Activated B cell treated with CpG ODN at 0.5 μM for 24 hours (primary cell): Measurements from ENCODE around the gene SERHL2. TPM values are rescaled to one million over a fixed set of nuclear protein-coding genes. Genes with fewer than 3 reads are reported as not detected.

ENCODE experiments used
- ATAC-seq: fragments of 200-7000 bp; cut with Tn5 transposase; one replicate; pipeline ENCODE4 v1.10.0; 2021; ENCODE audit warnings: low read depth, mild to moderate bottlenecking, moderate library complexity
- CTCF ChIA-PET: fragments of 350-600 bp; sonication (Branson Sonifier 250); formaldehyde crosslinking; loops from one replicate; lab custom pipeline; 2021; ENCODE audit warnings: antibody characterized with exemption; lab: Charles Lee
- POLR2A ChIA-PET: fragments of 350-600 bp; sonication (Branson Sonifier 250); formaldehyde crosslinking; loops from one replicate; lab custom pipeline; 2021; ENCODE audit warnings: antibody characterized with exemption; lab: Charles Lee
- DNase-seq: peaks from one replicate; pipeline ENCODE4 v3.0.0; 2022
- H3K27ac Mint-ChIP-seq: one replicate; pipeline ENCODE4 v1.8.0; 2020; ENCODE audit warnings: mixed read lengths
- H3K27me3 Mint-ChIP-seq: one replicate; pipeline ENCODE4 v1.8.0; 2021; ENCODE audit warnings: mixed read lengths
- H3K36me3 Mint-ChIP-seq: one replicate; pipeline ENCODE4 v1.8.0; 2021; ENCODE audit warnings: low read depth, mixed read lengths
- H3K4me1 Mint-ChIP-seq: one replicate; pipeline ENCODE4 v1.8.0; 2021; ENCODE audit warnings: mixed read lengths
- H3K4me3 Mint-ChIP-seq: one replicate; pipeline ENCODE4 v1.8.0; 2020; ENCODE audit warnings: mild to moderate bottlenecking, mixed read lengths
- H3K9me3 Mint-ChIP-seq: one replicate; pipeline ENCODE4 v1.8.0; 2020; ENCODE audit warnings: mixed read lengths
- intact Hi-C: fragments of 100-400 bp; cut with micrococcal nuclease; formaldehyde crosslinking; loops from one replicate; pipeline ENCODE4 v1.15.1; 2024
- total RNA-seq: library from RNA; stranded (reverse); gene quantifications from 2 replicates; pipeline ENCODE4 v1.2.3, GENCODE V29; 2022
- TF ChIP-seq, protein P1 (sequence below): fragments of 200-600 bp; IDR thresholded peaks from one replicate; pipeline ENCODE4 v1.8.0; 2022; ENCODE audit warnings: antibody characterized with exemption, mild to moderate bottlenecking

Gene SERHL2
- total RNA-seq, 1 donor from 2014 or later, result 1.7 TPM

- CTCF ChIA-PET, result no interaction called here
- no peak overlapping the region for H3K27ac Mint-ChIP-seq
- TF ChIP-seq, protein P1, sequence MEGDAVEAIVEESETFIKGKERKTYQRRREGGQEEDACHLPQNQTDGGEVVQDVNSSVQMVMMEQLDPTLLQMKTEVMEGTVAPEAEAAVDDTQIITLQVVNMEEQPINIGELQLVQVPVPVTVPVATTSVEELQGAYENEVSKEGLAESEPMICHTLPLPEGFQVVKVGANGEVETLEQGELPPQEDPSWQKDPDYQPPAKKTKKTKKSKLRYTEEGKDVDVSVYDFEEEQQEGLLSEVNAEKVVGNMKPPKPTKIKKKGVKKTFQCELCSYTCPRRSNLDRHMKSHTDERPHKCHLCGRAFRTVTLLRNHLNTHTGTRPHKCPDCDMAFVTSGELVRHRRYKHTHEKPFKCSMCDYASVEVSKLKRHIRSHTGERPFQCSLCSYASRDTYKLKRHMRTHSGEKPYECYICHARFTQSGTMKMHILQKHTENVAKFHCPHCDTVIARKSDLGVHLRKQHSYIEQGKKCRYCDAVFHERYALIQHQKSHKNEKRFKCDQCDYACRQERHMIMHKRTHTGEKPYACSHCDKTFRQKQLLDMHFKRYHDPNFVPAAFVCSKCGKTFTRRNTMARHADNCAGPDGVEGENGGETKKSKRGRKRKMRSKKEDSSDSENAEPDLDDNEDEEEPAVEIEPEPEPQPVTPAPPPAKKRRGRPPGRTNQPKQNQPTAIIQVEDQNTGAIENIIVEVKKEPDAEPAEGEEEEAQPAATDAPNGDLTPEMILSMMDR, result no peak
- POLR2A ChIA-PET, result interaction anchor here (0.6 to 2.0 kb wide), 3 partner anchors 30 to 1638 kb away, joined by 3 to 9 read pairs (median 5); partner anchors contain the start of gene POLDIP3
- no peak for DNase-seq
- no peaks in the 10 kb centered on the region for H3K9me3 Mint-ChIP-seq
- no peak for ATAC-seq
- H3K4me1 Mint-ChIP-seq, result peaks cover 19% of the 10 kb centered on the region
- intact Hi-C loops, result no loop called here
- H3K27me3 Mint-ChIP-seq, result no peaks in the 10 kb centered on the region
- H3K4me3 Mint-ChIP-seq, result no peak overlapping the region
- H3K36me3 Mint-ChIP-seq, result peaks cover 60% of the 10 kb centered on the region
Measured at GRCh38 chr22:42584364-42584940, 30.7 kb downstream of the SERHL2 start.

- Mint-ChIP-seq H3K27ac (no peak overlapping the region), H3K36me3 (peaks cover 63% of the 10 kb centered on the region), H3K27me3 (no peaks in the 10 kb centered on the region), H3K4me3 (no peak overlapping the region), H3K4me1 (peaks cover 19% of the 10 kb centered on the region), H3K9me3 (no peaks in the 10 kb centered on the region)
- ATAC-seq (no peak), DNase-seq (no peak)
- intact Hi-C loops, result no loop called here
- TF ChIP-seq, protein P1, result no peak
- ChIA-PET POLR2A (interaction anchor here (0.6 to 2.0 kb wide), 2 partner anchors 30 to 36 kb away, joined by 3 to 9 read pairs; partner anchors contain the start of gene POLDIP3), CTCF (interaction anchor here (1.2 kb wide), 1 partner anchor 36 kb away, joined by 3 read pairs; no protein-coding TSS in a partner anchor)
Measured at GRCh38 chr22:42585096-42585495, 31.3 kb downstream of the SERHL2 start.

DNA sequence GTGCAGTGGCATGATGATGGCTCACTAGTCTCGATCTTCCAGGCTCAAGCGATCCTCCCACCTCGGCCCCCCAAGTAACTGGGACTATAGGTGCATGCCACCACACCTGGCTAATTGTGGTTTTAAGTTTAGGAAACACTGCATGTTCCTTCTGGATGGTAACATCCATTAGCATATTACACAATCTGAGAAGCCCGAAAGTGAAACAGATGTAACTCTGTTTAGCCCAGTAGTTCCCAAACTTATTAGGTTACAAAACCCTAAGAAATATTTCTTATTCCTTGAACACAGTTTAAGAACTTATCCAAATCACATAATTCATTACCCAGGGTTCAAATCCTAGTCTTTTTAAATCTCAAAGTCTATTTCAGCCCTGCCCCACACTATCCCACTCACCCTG lies 32.6 kb downstream of the SERHL2 start:
- ChIA-PET CTCF (interaction anchor here (1.2 kb wide), 1 partner anchor 35 kb away, joined by 3 read pairs; no protein-coding TSS in a partner anchor), POLR2A (interaction anchor here (2.0 kb wide), 1 partner anchor 28 kb away, joined by 9 read pairs; the partner anchor contains the start of gene POLDIP3)
- H3K27ac Mint-ChIP-seq, result no peak overlapping the region
- TF ChIP-seq, protein P1, result no peak
- no peaks in the 10 kb centered on the region for H3K9me3 Mint-ChIP-seq
- no peak overlapping the region for H3K4me3 Mint-ChIP-seq
- peaks cover 14% of the 10 kb centered on the region for H3K4me1 Mint-ChIP-seq
- DNase-seq, result no peak
- intact Hi-C loops, result no loop called here
- peaks cover 74% of the 10 kb centered on the region for H3K36me3 Mint-ChIP-seq
- ATAC-seq, result no peak
- no peaks in the 10 kb centered on the region for H3K27me3 Mint-ChIP-seq

DNA sequence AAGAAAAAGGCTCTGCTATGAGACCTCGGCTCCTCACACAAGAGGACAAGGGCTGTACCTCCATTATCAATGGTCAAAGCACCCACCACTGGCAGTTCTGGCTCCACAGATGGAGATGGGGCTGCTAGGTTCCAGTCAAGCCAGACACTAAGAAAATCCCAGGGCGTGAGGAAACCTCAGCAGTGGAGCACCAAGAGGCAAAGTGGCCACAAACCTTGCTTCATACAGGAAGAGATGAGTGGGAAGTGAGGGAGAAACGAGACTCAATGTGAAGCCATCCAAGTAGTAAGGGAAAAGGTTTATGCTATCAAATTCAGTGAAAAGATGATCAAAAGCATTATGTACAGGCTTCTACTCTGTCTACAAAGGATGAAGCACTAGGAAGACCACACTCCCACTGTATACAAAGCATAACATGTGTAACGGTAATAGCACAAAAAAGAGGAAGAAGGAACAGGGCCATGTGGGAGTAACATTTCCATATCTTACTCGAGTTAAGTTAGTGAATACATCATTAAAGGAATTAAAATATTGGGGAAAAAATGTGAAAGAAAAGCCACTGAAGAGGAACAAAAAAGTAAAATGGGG lies 33.9 kb downstream of the SERHL2 start:
- ChIA-PET POLR2A (no interaction called here), CTCF (no interaction called here)
- ATAC-seq, result no peak
- intact Hi-C loops, result no loop called here
- Mint-ChIP-seq H3K4me1 (peaks cover 6% of the 10 kb centered on the region), H3K27me3 (no peaks in the 10 kb centered on the region), H3K4me3 (no peak overlapping the region), H3K36me3 (peaks cover 84% of the 10 kb centered on the region), H3K27ac (peak overlapping the region; percentile 50), H3K9me3 (no peaks in the 10 kb centered on the region)
- TF ChIP-seq, protein P1, result no peak
- DNase-seq, result no peak

DNA sequence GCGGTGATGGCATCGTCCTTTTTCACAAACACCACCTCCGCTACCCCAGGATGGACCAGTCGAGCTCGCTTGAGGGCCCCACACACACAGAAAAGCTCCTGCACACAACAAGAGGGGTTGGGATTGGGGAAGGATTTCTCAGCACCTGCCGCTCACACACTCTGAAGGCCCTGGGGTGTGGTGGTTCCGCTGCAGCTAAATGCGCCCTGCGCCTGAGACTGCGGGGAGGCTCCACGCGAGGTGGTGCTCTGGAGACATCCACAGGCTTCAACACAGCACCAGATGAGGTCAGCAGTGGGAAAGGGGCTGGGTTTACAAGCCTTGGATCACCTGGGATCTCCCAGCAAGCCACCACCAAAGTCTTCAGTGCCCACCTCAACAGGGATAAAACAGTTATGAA lies 38.2 kb downstream of the SERHL2 start:
- H3K36me3 Mint-ChIP-seq, result peaks cover 91% of the 10 kb centered on the region
- POLR2A ChIA-PET, result interaction anchor here (0.7 to 1.4 kb wide), 2 partner anchors 23 to 82 kb away, joined by 5 to 6 read pairs; partner anchors contain the start of gene POLDIP3
- no peak for ATAC-seq

More for the DNA sequence above, 38.2 kb downstream of the SERHL2 start:
- intact Hi-C loops, result no loop called here
- Mint-ChIP-seq H3K4me1 (peaks cover 6% of the 10 kb centered on the region), H3K27ac (no peak overlapping the region), H3K27me3 (no peaks in the 10 kb centered on the region), H3K4me3 (no peak overlapping the region), H3K9me3 (no peaks in the 10 kb centered on the region)
- CTCF ChIA-PET, result interaction anchor here (0.8 kb wide), 1 partner anchor 29 kb away, joined by 3 read pairs; no protein-coding TSS in a partner anchor
- DNase-seq, result no peak
- TF ChIP-seq, protein P1, result no peak
